Uterus (tissue), 4 donors: ENCODE data around the gene NSG1. TPM values are rescaled to one million over a fixed set of nuclear protein-coding genes. Genes with fewer than 3 reads are reported as not detected.

ENCODE experiments used
- DNase-seq, 2 donors: peaks; one replicate each; pipeline ENCODE4 v3.0.0-alpha.2; 2019 to 2020
- H3K27ac ChIP-seq, 2 donors: fragments of 200-600 bp; sonication (generic); 1 replicate in 1 of 2; 2 replicates in 1 of 2; pipeline ENCODE4 v1.5.1; 2016 to 2018
- H3K27me3 ChIP-seq, 2 donors: fragments of 200-600 bp; sonication (generic); one replicate each; pipeline ENCODE4 v1.5.1; 2018 to 2019; ENCODE audit warnings: control low read depth in 1 of 2
- H3K36me3 ChIP-seq, 2 donors: fragments of 200-600 bp; sonication (generic); one replicate each; pipeline ENCODE4 v1.5.1; 2019; ENCODE audit warnings: control low read depth in 1 of 2
- H3K4me1 ChIP-seq, 2 donors: fragments of 200-600 bp; sonication (generic); one replicate each; pipeline ENCODE4 v1.5.1; 2018 to 2019; ENCODE audit warnings: control low read depth in 1 of 2
- H3K4me3 ChIP-seq, 2 donors: fragments of 200-600 bp; sonication (generic); 1 replicate in 1 of 2; 2 replicates in 1 of 2; pipeline ENCODE4 v1.5.1; 2018 to 2019; ENCODE audit warnings: mild to moderate bottlenecking in 1 of 2
- H3K9me3 ChIP-seq, 2 donors: fragments of 200-600 bp; sonication (generic); one replicate each; pipeline ENCODE4 v1.5.1; 2019; ENCODE audit warnings: control low read depth in 1 of 2
- CTCF ChIP-seq, 4 experiments: fragments of 200-600 bp in 2 of 4; fragments of 450-650 bp in 2 of 4; sonication (generic) in 2 of 4; IDR thresholded peaks; one replicate each; pipeline ENCODE4 v1.5.1; 2016 to 2019; ENCODE audit warnings: antibody characterized with exemption in 4 of 4, mild to moderate bottlenecking in 2 of 4, moderate library complexity in 1 of 4
- POLR2A ChIP-seq, 2 donors: fragments of 450-650 bp; IDR thresholded peaks; one replicate each; pipeline ENCODE4 v1.6.1; 2016; ENCODE audit warnings: antibody characterized with exemption in 2 of 2, mild to moderate bottlenecking in 1 of 2, moderate library complexity in 1 of 2
- intact Hi-C: fragments of 100-400 bp; cut with DNase I; formaldehyde crosslinking; loops from one replicate; pipeline ENCODE4 v1.15.1; 2023; ENCODE audit warnings: low total_unique reads
- total RNA-seq, 4 donors: library from RNA; depleted of rRNA in 3 of 4; stranded (reverse); fragments of >200 nt in 3 of 4; gene quantifications; one replicate each; pipeline versions ENCODE4 v1.1.0 to v1.2.4, GENCODE V29; 2014 to 2023
- donor health status: DM: yes; HTN: yes; CAD: no.

The NSG1 gene
- total RNA-seq, 4 donors from 2014 or later: 3.6 to 11.2 (median 3.8) TPM; not detected in 1

GRCh38 chr4:4428966-4429875 is 42.3 kb downstream of the NSG1 start:
- Histone ChIP-seq H3K27me3 (no peaks in the 10 kb centered on the region), H3K36me3 (no peaks in the 10 kb centered on the region), H3K9me3 (no peaks in the 10 kb centered on the region), H3K4me3 (no peak overlapping the region), H3K27ac (no peak overlapping the region), H3K4me1 (no peaks in the 10 kb centered on the region)
- intact Hi-C loops: no loop called here
- TF ChIP-seq CTCF (IDR thresholded peaks at IDR 0.05) (no peak), POLR2A (IDR thresholded peaks at IDR 0.05) (no peak)
- DNase-seq: no peak

DNA sequence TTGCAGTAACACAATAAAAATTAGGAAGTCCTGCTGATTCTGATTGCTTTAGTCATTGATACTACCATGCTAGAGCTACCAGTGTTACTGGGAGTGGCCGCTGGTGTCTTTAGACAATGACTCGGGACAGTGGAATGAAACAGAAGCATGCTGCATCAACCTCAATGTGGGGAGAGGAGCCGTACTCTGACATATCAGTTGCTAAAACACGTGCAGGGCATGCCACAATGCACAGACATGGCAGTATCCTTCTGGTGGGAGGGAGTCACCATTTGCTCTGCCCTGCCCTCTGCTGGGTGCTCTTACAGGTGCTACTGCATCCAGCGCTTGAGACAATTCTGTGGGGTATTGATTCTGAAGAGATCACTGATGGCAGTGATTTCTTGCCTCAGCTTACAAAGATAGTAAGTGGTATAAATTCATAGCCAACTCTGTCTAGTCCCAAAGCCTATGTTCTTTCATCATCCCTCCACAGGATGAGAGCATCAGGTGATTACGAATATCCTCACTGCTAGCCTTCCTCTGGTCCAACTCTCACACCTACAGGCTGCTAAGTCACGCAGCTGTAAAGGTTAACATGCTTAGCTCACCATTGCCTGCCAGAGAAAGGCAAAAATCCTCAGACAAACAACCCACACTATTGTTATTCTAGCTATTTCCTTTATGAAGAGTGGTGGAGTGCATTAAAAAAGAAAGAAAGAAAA is 43.7 kb downstream of the NSG1 start:
- H3K27me3 ChIP-seq: no peaks in the 10 kb centered on the region
- H3K4me1 ChIP-seq: no peaks in the 10 kb centered on the region
- intact Hi-C loops: no loop called here
- TF ChIP-seq POLR2A (IDR thresholded peaks at IDR 0.05) (no peak), CTCF (IDR thresholded peaks at IDR 0.05) (peak in 2 of 4 experiments; percentile 15 to 24)
- no peak for DNase-seq
- H3K4me3 ChIP-seq: no peak overlapping the region
- H3K27ac ChIP-seq: no peak overlapping the region
- no peaks in the 10 kb centered on the region for H3K9me3 ChIP-seq
- no peaks in the 10 kb centered on the region for H3K36me3 ChIP-seq

DNA sequence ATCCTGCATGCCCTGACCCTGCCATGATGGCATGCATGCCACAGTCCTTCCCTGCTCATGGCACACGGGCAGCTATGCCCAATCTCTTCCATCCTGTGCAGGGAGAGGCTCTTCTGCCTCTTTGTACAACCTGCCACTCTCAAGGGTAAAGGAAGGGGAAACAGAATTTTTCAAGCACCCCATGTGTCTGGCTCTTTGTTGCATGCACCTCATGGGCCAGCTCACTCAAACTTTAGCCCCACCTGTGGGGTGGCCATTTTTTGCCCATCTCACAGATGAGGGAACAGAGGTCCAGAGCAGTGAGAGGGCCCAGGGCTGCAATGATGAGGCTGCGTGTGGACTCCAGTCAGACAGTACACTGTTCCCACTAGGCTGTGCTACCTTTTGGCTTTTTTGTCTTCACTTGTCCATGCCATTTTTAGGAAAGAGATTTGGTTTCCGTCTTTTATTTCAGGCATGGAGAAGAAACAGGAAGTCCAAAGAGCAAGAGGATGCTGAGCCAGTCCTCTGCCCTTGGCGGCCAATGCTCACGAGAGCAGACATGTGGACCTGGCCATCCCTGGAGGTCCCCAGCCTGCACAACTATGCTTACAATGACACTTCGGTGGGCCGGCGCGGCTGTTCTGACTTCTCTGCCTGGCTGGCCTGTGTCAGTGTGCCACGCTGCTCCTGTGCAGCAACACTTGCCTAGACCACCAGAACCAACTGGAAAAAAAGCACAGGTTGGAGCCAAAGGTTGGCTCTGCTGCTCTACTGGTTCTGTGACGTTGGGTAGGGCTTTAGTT is 45.6 kb downstream of the NSG1 start:
- Histone ChIP-seq H3K27me3 (no peaks in the 10 kb centered on the region), H3K36me3 (no peaks in the 10 kb centered on the region), H3K27ac (no peak overlapping the region), H3K4me3 (no peak overlapping the region), H3K9me3 (no peaks in the 10 kb centered on the region), H3K4me1 (no peaks in the 10 kb centered on the region)
- no peak for DNase-seq
- TF ChIP-seq CTCF (IDR thresholded peaks at IDR 0.05): no peak
- TF ChIP-seq POLR2A (IDR thresholded peaks at IDR 0.05): no peak
- intact Hi-C loops: no loop called here

- intact Hi-C loops: no loop called here
- Histone ChIP-seq H3K36me3 (no peaks in the 10 kb centered on the region), H3K4me3 (no peak overlapping the region), H3K27ac (no peak overlapping the region), H3K4me1 (no peaks in the 10 kb centered on the region), H3K27me3 (no peaks in the 10 kb centered on the region), H3K9me3 (no peaks in the 10 kb centered on the region)
- no peak for TF ChIP-seq POLR2A (IDR thresholded peaks at IDR 0.05)
- TF ChIP-seq CTCF (IDR thresholded peaks at IDR 0.05): no peak
- DNase-seq: no peak
These were observed 47.0 kb downstream of the NSG1 start for GRCh38 chr4:4433941-4434340.
